HEK293T (cell line): Measurements from ENCODE around the gene PCGF1.
A peak's percentile ranks its signal among the peaks of the same experiment; 100 is the strongest.
"Not testable (repeated sequence)": the region's sequence is repeated elsewhere in the genome, so short reads cannot be mapped to it uniquely, and the experiment has no call there.

ENCODE experiments used
- CTCF ChIA-PET: fragments of 350-600 bp; formaldehyde crosslinking; extraction: SDS; loops from one replicate; lab custom pipeline; 2021; ENCODE audit warnings: antibody characterized with exemption, inconsistent platforms; lab: Yijun Ruan, JAX
- POLR2A ChIA-PET: fragments of 350-600 bp; formaldehyde crosslinking; extraction: SDS; loops from one replicate; lab custom pipeline; 2020; ENCODE audit warnings: antibody characterized with exemption, inconsistent platforms; lab: Yijun Ruan, JAX
- DNase-seq: peaks from one replicate; pipeline ENCODE4 v3.0.0; 2012; ENCODE audit warnings: mixed read lengths; ENCODE audit errors: extremely low spot score
- ARNT ChIP-seq: fragments of 450-650 bp; IDR thresholded peaks from 2 replicates; pipeline ENCODE4 v1.6.1; 2017; ENCODE audit warnings: mild to moderate bottlenecking
- BHLHE40 ChIP-seq: fragments of 450-650 bp; IDR thresholded peaks from 2 replicates; pipeline ENCODE4 v1.6.1; 2016; ENCODE audit warnings: mild to moderate bottlenecking, moderate library complexity, borderline replicate concordance
- CTBP1 ChIP-seq: fragments of 450-650 bp; IDR thresholded peaks from 2 replicates; pipeline ENCODE4 v1.6.1; 2016; ENCODE audit warnings: borderline replicate concordance
- ELF4 ChIP-seq: fragments of 450-650 bp; IDR thresholded peaks from 2 replicates; pipeline ENCODE4 v1.6.1; 2017; ENCODE audit warnings: antibody characterized with exemption
- FOXA1 ChIP-seq: fragments of 450-650 bp; IDR thresholded peaks from 2 replicates; pipeline ENCODE4 v1.6.1; 2016; ENCODE audit warnings: mild to moderate bottlenecking
- FOXK2 ChIP-seq: fragments of 450-650 bp; IDR thresholded peaks from 2 replicates; pipeline ENCODE4 v1.6.1; 2016; ENCODE audit warnings: mild to moderate bottlenecking
- FOXM1 ChIP-seq: fragments of 450-650 bp; IDR thresholded peaks from 2 replicates; pipeline ENCODE4 v1.6.1; 2017; ENCODE audit warnings: mild to moderate bottlenecking, borderline replicate concordance
- HDGF ChIP-seq: fragments of 450-650 bp; IDR thresholded peaks from 2 replicates; pipeline ENCODE4 v1.6.1; 2017; ENCODE audit warnings: antibody characterized with exemption, borderline replicate concordance
- L3MBTL2 ChIP-seq: fragments of 450-650 bp; conservative IDR thresholded peaks from 2 replicates; pipeline ENCODE4 v1.6.1; 2016; ENCODE audit warnings: mild to moderate bottlenecking
- LEF1 ChIP-seq: fragments of 450-650 bp; IDR thresholded peaks from 2 replicates; pipeline ENCODE4 v1.6.1; 2017; ENCODE audit warnings: mild to moderate bottlenecking, borderline replicate concordance
- NFRKB ChIP-seq: fragments of 450-650 bp; IDR thresholded peaks from 2 replicates; pipeline ENCODE4 v1.6.1; 2016; ENCODE audit warnings: mild to moderate bottlenecking, moderate library complexity
- PKNOX1 ChIP-seq: fragments of 450-650 bp; IDR thresholded peaks from 2 replicates; pipeline ENCODE4 v1.6.1; 2016
- SP1 ChIP-seq: fragments of 450-650 bp; IDR thresholded peaks from 2 replicates; pipeline ENCODE4 v1.6.1; 2017
- SUZ12 ChIP-seq: fragments of 450-650 bp; IDR thresholded peaks from 2 replicates; pipeline ENCODE4 v1.6.1; 2016; ENCODE audit warnings: mild to moderate bottlenecking
- TARDBP ChIP-seq: fragments of 450-650 bp; IDR thresholded peaks from 2 replicates; pipeline ENCODE4 v1.6.1; 2016
- ZNF384 ChIP-seq: fragments of 450-650 bp; IDR thresholded peaks from 2 replicates; pipeline ENCODE4 v1.6.1; 2016

The PCGF1 gene

GRCh38 chr2:74464406-74464805 lies 43.1 kb downstream of the PCGF1 start:
- CTCF ChIA-PET = no interaction called here
- DNase-seq = no peak
- TF ChIP-seq SUZ12 (no peak), ELF4 (no peak), L3MBTL2 (peak; percentile 52)
- POLR2A ChIA-PET = interaction anchor here (0.7 to 1.6 kb wide), 7 partner anchors 8 to 44 kb away, joined by 3 to 8 read pairs (median 3); partner anchors contain the start of genes INO80B, MRPL53 and PCGF1

- CTCF ChIA-PET = no interaction called here
- POLR2A ChIA-PET = no interaction called here
- TF ChIP-seq PKNOX1 = no peak
- DNase-seq = no peak
These were observed 44.7 kb downstream of the PCGF1 start for GRCh38 chr2:74462786-74463105.

- no peak for TF ChIP-seq BHLHE40
- TF ChIP-seq ARNT = no peak
- TF ChIP-seq SP1 = no peak
- TF ChIP-seq CTBP1 = no peak
- TF ChIP-seq FOXA1 = no peak
- no peak for TF ChIP-seq ZNF384
- no peak for TF ChIP-seq L3MBTL2
- TF ChIP-seq PKNOX1 = no peak
- no peak for TF ChIP-seq NFRKB
- ChIA-PET CTCF (no interaction called here), POLR2A (interaction anchor here (0.7 to 0.9 kb wide), 3 partner anchors 10 to 21 kb away, joined by 3 to 4 read pairs (median 3); partner anchors contain the start of genes CCDC142, MRPL53 and TTC31)
- no peak for DNase-seq
These were observed 45.3 kb downstream of the PCGF1 start for GRCh38 chr2:74462054-74462785.

- POLR2A ChIA-PET = interaction anchor here (0.6 to 0.9 kb wide), 4 partner anchors 11 to 454 kb away, joined by 3 to 4 read pairs (median 3); partner anchors contain the start of genes CCDC142, MRPL53 and TTC31
- CTCF ChIA-PET = no interaction called here
- TF ChIP-seq HDGF (no peak), NFRKB (no peak), ZNF384 (no peak), FOXK2 (no peak), CTBP1 (no peak), L3MBTL2 (no peak), ARNT (no peak), SP1 (no peak), BHLHE40 (no peak), FOXM1 (no peak), LEF1 (no peak), SUZ12 (no peak), PKNOX1 (no peak), TARDBP (no peak), FOXA1 (no peak), ELF4 (no peak)
These were observed 46.1 kb downstream of the PCGF1 start for GRCh38 chr2:74461187-74462053.

GRCh38 chr2:74460187-74460586 lies 47.3 kb downstream of the PCGF1 start:
- CTCF ChIA-PET, DNase-seq: not testable (repeated sequence)
- POLR2A ChIA-PET = interaction anchor here (4.6 kb wide), 1 partner anchor 13 kb away, joined by 62 read pairs; the partner anchor contains the start of gene MRPL53

More at GRCh38 chr2:74461187-74462053, 46.1 kb downstream of the PCGF1 start:
- no peak for DNase-seq

GRCh38 chr2:74459503-74460118 lies 47.9 kb downstream of the PCGF1 start:
- CTCF ChIA-PET, DNase-seq: not testable (repeated sequence)
- POLR2A ChIA-PET = interaction anchor here (1.3 to 8.2 kb wide), 8 partner anchors 8 to 132 kb away, joined by 3 to 81 read pairs (median 17); partner anchors contain the start of genes AUP1, CCDC142, HTRA2 and MRPL53
